ENCODE data around the gene SLC11A1.

SLC11A1 gene

DNA sequence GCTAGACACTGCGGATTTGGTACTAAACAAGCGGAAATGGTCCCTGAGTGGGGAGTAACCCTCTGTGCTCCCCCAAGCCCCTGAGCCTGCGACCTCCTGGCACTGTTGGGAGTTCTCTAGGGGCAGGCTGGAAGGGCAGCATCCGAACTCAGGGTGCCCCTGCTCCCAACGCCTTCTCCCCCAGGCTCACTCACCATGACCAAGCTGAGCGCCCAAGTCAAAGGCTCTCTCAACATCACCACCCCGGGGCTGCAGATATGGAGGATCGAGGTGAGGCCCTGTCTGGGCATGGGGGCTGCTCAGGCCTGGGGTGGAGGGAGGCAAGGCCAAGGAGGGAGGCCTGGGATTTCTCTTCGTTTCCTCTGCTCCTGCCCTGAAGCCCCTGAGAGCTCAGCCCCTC is 41.5 kb downstream of the SLC11A1 start:
- in situ Hi-C loops (cut with HindIII; ENCODE audit: low pct_ligation_motif_present, low sequenced_read_pairs), result no loop called here
- H3K4me3 ChIP-seq (ENCODE audit: low read depth, low read length), result no peak overlapping the region
- no peaks in the 10 kb centered on the region for H3K36me3 ChIP-seq (replicated peaks)
- TF ChIP-seq, protein P1, sequence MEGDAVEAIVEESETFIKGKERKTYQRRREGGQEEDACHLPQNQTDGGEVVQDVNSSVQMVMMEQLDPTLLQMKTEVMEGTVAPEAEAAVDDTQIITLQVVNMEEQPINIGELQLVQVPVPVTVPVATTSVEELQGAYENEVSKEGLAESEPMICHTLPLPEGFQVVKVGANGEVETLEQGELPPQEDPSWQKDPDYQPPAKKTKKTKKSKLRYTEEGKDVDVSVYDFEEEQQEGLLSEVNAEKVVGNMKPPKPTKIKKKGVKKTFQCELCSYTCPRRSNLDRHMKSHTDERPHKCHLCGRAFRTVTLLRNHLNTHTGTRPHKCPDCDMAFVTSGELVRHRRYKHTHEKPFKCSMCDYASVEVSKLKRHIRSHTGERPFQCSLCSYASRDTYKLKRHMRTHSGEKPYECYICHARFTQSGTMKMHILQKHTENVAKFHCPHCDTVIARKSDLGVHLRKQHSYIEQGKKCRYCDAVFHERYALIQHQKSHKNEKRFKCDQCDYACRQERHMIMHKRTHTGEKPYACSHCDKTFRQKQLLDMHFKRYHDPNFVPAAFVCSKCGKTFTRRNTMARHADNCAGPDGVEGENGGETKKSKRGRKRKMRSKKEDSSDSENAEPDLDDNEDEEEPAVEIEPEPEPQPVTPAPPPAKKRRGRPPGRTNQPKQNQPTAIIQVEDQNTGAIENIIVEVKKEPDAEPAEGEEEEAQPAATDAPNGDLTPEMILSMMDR (IDR thresholded peaks at IDR 0.05; ENCODE audit: low read depth, low read length, missing control alignments), result no peak
- H3K27me3 ChIP-seq (replicated peaks), result no peaks in the 10 kb centered on the region
- no peak overlapping the region for H3K27ac ChIP-seq
- no peak for DNase-seq

DNA sequence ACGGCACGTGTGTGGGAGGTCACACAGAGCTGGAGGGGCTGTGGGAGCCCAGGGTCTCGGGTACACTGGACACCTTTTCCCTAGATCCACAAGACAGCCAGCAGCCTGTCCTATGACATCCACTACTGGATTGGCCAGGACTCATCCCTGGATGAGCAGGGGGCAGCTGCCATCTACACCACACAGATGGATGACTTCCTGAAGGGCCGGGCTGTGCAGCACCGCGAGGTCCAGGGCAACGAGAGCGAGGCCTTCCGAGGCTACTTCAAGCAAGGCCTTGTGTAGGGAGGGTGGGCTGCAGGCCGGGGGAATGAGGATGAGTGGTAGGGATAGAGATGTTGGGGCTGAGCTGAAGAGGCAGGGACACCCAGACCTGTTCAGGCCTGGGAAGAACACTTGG is 43.5 kb downstream of the SLC11A1 start:
- no peak for DNase-seq
- TF ChIP-seq, protein P1 (IDR thresholded peaks at IDR 0.05; ENCODE audit: low read depth, low read length, missing control alignments), result no peak
- no peak overlapping the region for H3K4me3 ChIP-seq (ENCODE audit: low read depth, low read length)
- H3K27me3 ChIP-seq (replicated peaks), result no peaks in the 10 kb centered on the region
- H3K27ac ChIP-seq, result no peak overlapping the region
- no peaks in the 10 kb centered on the region for H3K36me3 ChIP-seq (replicated peaks)
- in situ Hi-C loops (cut with HindIII; ENCODE audit: low pct_ligation_motif_present, low sequenced_read_pairs), result no loop called here

DNA sequence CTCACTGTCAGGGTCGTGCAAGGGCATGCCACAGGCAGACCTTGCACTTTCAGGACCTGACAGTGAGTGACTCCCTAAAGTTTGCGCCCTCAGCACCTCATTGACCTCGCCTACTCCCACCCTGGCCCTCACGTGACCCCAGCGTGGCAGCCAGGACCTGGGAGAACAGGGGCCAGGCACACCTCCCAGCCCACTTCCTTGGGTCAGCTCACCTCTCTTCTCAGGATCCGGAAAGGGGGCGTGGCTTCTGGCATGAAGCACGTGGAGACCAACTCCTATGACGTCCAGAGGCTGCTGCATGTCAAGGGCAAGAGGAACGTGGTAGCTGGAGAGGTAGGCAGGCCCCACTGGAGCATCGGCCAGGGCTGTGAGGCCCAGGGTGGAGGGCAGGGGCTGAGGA is 45.7 kb downstream of the SLC11A1 start:
- Histone ChIP-seq H3K36me3 (replicated peaks) (no peaks in the 10 kb centered on the region), H3K27me3 (replicated peaks) (no peaks in the 10 kb centered on the region), H3K4me3 (ENCODE audit: low read depth, low read length) (no peak overlapping the region), H3K27ac (no peak overlapping the region)
- TF ChIP-seq, protein P1 (IDR thresholded peaks at IDR 0.05; ENCODE audit: low read depth, low read length, missing control alignments), result no peak
- in situ Hi-C loops (cut with HindIII; ENCODE audit: low pct_ligation_motif_present, low sequenced_read_pairs), result no loop called here
- DNase-seq, result no peak

DNA sequence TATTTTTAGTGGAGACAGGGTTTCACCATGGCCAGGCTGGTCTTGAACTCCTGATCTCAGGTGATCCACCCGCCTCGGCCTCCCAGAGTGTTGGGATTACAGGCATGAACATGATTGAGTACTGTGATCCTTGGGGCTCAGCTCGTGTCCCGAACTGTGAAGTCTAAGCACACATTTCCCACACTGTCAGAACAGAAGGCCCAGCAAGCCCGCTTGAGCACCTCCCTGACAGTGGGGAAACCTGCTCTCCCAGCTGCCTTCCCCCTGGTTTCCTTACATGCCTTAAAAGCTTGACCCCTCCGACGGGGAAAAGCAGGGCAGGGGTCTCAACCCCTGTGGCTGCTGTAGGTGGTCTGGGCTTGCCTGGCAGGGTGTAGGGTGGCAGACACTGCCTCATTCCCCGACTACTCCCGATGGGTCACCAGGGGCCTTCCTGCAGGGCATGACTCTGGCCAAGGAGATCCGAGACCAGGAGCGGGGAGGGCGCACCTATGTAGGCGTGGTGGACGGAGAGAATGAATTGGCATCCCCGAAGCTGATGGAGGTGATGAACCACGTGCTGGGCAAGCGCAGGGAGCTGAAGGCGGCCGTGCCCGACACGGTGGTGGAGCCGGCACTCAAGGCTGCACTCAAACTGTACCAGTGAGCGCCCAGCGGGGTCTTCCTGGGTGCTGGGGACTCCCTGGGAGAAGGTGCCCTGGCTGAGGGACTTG is 46.9 kb downstream of the SLC11A1 start:
- TF ChIP-seq, protein P1 (IDR thresholded peaks at IDR 0.05; ENCODE audit: low read depth, low read length, missing control alignments), result no peak
- Histone ChIP-seq H3K27me3 (replicated peaks) (no peaks in the 10 kb centered on the region), H3K27ac (no peak overlapping the region), H3K36me3 (replicated peaks) (no peaks in the 10 kb centered on the region), H3K4me3 (ENCODE audit: low read depth, low read length) (no peak overlapping the region)
- in situ Hi-C loops (cut with HindIII; ENCODE audit: low pct_ligation_motif_present, low sequenced_read_pairs), result no loop called here
- DNase-seq, result no peak

DNA sequence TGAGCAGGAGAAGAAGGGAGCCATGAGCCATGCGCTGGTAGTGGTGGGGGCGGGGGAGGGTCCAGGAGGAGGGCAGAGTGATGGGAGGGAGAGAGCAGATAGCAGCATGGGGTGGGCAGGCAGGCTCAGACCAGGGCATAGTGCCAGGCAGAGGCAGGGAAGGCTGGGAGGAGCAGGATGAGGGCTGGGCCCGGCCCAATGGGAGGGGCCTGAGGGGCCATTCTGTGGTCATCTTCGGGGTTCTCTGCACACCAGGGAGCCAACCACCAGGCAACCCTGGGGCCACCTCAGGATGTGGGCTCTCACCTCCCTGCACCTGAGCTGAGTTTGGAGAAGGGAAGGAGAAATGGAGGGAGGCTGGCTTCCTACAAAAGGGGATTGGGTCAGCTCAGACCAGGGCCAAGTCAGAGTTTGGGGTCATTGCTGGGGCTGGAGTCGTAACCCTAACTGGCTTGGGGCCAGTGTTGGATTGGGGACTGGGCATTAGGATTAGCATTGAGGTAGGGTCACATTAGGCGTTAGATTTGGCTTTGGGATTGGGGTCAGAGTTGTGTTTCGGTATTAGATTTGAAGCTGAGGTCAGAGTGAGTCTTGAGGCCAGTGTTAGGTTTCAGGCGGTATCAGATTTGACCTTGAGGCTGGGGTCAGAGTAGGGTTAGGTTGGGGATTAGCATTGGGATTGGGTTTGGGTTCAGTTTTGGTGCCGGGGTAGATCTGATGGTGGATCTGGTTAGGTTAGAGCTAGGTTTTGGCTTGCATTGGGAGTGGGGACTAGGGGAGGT is 48.0 kb downstream of the SLC11A1 start:
- Histone ChIP-seq H3K36me3 (replicated peaks) (no peaks in the 10 kb centered on the region), H3K4me3 (ENCODE audit: low read depth, low read length) (no peak overlapping the region), H3K27ac (no peak overlapping the region), H3K27me3 (replicated peaks) (no peaks in the 10 kb centered on the region)
- TF ChIP-seq, protein P1 (IDR thresholded peaks at IDR 0.05; ENCODE audit: low read depth, low read length, missing control alignments), result no peak
- no peak for DNase-seq
- in situ Hi-C loops (cut with HindIII; ENCODE audit: low pct_ligation_motif_present, low sequenced_read_pairs), result no loop called here

Measured in brain microvascular endothelial cell (primary cell).